Esophagus squamous epithelium (tissue), 5 donors: ENCODE results near the gene MYO6. TPM values are rescaled to one million over a fixed set of nuclear protein-coding genes. Genes with fewer than 3 reads are reported as not detected.

Source experiments
- DNase-seq: peaks from one replicate; lab custom pipeline; 2025; lab: John Stamatoyannopoulos, UW
- H3K27ac ChIP-seq, 4 donors: fragments of 200-600 bp; sonication (generic); one replicate each; pipeline ENCODE4 v1.5.1; 2016 to 2019; ENCODE audit warnings: mild to moderate bottlenecking in 1 of 4
- H3K27me3 ChIP-seq, 4 donors: fragments of 200-600 bp; sonication (generic); 1 replicate in 3 of 4; 2 replicates in 1 of 4; pipeline versions ENCODE4 v1.5.1 to v1.6.0; 2017 to 2021; ENCODE audit warnings: antibody characterized with exemption in 1 of 4
- H3K36me3 ChIP-seq, 3 donors: fragments of 200-600 bp; sonication (generic); one replicate each; pipeline ENCODE4 v1.5.1; 2016 to 2019
- H3K4me1 ChIP-seq, 3 donors: fragments of 200-600 bp; sonication (generic); one replicate each; pipeline ENCODE4 v1.5.1; 2017 to 2019
- H3K4me3 ChIP-seq, 4 donors: fragments of 200-600 bp; sonication (generic); 1 replicate in 3 of 4; 2 replicates in 1 of 4; pipeline ENCODE4 v1.5.1; 2016 to 2019; ENCODE audit warnings: mild to moderate bottlenecking in 2 of 4, moderate library complexity in 1 of 4
- H3K9me3 ChIP-seq, 3 donors: fragments of 200-600 bp; sonication (generic); one replicate each; pipeline ENCODE4 v1.5.1; 2016 to 2019
- CTCF ChIP-seq, 6 experiments: fragments of 450-650 bp in 4 of 6; fragments of 200-600 bp in 2 of 6; sonication (generic) in 2 of 6; IDR thresholded peaks; one replicate each; pipeline ENCODE4 v1.5.1; 2016 to 2019; ENCODE audit warnings: antibody characterized with exemption in 6 of 6, mild to moderate bottlenecking in 4 of 6, moderate library complexity in 4 of 6
- POLR2A ChIP-seq, 4 donors: fragments of 450-650 bp; IDR thresholded peaks; one replicate each; pipeline ENCODE4 v1.6.1; 2017; ENCODE audit warnings: antibody characterized with exemption in 4 of 4, mild to moderate bottlenecking in 4 of 4, moderate library complexity in 3 of 4
- WGBS, 2 donors: methylation state at CpG; one replicate each; pipeline ENCODE4 v1.1.5; 2018; 5-methylcytosine and 5-hydroxymethylcytosine counted together
- intact Hi-C: fragments of 100-400 bp; cut with DNase I; formaldehyde crosslinking; loops from one replicate; pipeline ENCODE4 v1.15.0; 2022
- total RNA-seq, 4 donors: library from RNA; depleted of rRNA; stranded (reverse); fragments of >200 nt; gene quantifications; one replicate each; pipeline ENCODE4 v1.1.0, GENCODE V29; 2016
- donor health status: DM: yes; HTN: yes; CAD: no.

Gene MYO6
- total RNA-seq, 4 donors from 2014 or later, result 22.1 to 37.0 (median 31.5) TPM

GRCh38 chr6:75855052-75855451 lies 106.0 kb downstream of the MYO6 start:
- Histone ChIP-seq H3K4me3 (no peak overlapping the region), H3K27me3 (no peaks in the 10 kb centered on the region), H3K4me1 (peaks cover 0 to 4% (median 0%) of the 10 kb centered on the region in 3 donors), H3K27ac (no peak overlapping the region), H3K9me3 (no peaks in the 10 kb centered on the region), H3K36me3 (peaks cover 0 to 43% (median 0%) of the 10 kb centered on the region in 3 donors)
- 16 to 21% methylated on average over 1 of the region's 1 CpG for WGBS, 2 donors
- no peak for DNase-seq
- intact Hi-C loops, result no loop called here
- no peak for TF ChIP-seq POLR2A (IDR thresholded peaks at IDR 0.05)
- TF ChIP-seq CTCF (IDR thresholded peaks at IDR 0.05), result peak in 2 of 6 experiments; percentile 9 to 38

GRCh38 chr6:75856902-75857301 lies 107.9 kb downstream of the MYO6 start:
- Histone ChIP-seq H3K27me3 (no peaks in the 10 kb centered on the region), H3K4me3 (no peak overlapping the region), H3K4me1 (no peaks in the 10 kb centered on the region), H3K36me3 (peaks cover 0 to 55% (median 0%) of the 10 kb centered on the region in 3 donors), H3K27ac (no peak overlapping the region), H3K9me3 (no peaks in the 10 kb centered on the region)
- intact Hi-C loops, result no loop called here
- no peak for TF ChIP-seq POLR2A (IDR thresholded peaks at IDR 0.05)
- TF ChIP-seq CTCF (IDR thresholded peaks at IDR 0.05), result no peak
- DNase-seq, result no peak
- 67 to 81% methylated on average over 1 of the region's 1 CpG for WGBS, 2 donors

- Histone ChIP-seq H3K27ac (no peak overlapping the region), H3K36me3 (peaks cover 0 to 86% (median 0%) of the 10 kb centered on the region in 3 donors), H3K9me3 (no peaks in the 10 kb centered on the region), H3K4me1 (no peaks in the 10 kb centered on the region), H3K27me3 (no peaks in the 10 kb centered on the region), H3K4me3 (no peak overlapping the region)
- 62 to 64% methylated on average over 3 of the region's 3 CpGs for WGBS, 2 donors
- TF ChIP-seq POLR2A (IDR thresholded peaks at IDR 0.05) (no peak), CTCF (IDR thresholded peaks at IDR 0.05) (no peak)
- DNase-seq, result no peak
- intact Hi-C loops, result no loop called here
Measured at GRCh38 chr6:75863001-75863400, 114.0 kb downstream of the MYO6 start.

GRCh38 chr6:75863784-75864183 lies 114.7 kb downstream of the MYO6 start:
- TF ChIP-seq POLR2A (IDR thresholded peaks at IDR 0.05) (no peak), CTCF (IDR thresholded peaks at IDR 0.05) (no peak)
- Histone ChIP-seq H3K9me3 (no peaks in the 10 kb centered on the region), H3K27ac (no peak overlapping the region), H3K36me3 (peaks cover 0 to 81% (median 0%) of the 10 kb centered on the region in 3 donors), H3K27me3 (no peaks in the 10 kb centered on the region), H3K4me1 (no peaks in the 10 kb centered on the region), H3K4me3 (no peak overlapping the region)
- intact Hi-C loops, result no loop called here
- no peak for DNase-seq
- WGBS, 2 donors, result 84 to 87% methylated on average over 3 of the region's 3 CpGs

DNA sequence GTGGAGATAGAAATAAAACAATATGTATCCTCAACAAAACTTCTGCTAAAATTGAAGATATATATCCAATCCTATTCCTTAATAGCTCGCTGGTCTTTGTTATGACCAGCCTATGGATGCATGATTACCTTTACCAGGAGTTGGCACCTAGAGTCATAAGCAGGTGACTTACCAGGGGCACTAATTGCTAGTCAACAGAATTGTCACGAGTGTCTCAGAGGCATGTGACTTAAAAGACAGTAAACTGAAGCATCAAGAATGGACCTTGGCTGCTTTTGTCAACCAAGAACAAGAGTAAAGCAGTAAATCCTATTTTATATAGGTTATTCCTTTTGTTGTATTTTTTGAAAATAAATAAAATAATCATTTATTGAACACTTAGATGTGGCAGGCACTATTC lies 115.4 kb downstream of the MYO6 start:
- H3K4me1 ChIP-seq, result no peaks in the 10 kb centered on the region
- WGBS, 2 donors, result 87 to 89% methylated on average over 2 of the region's 2 CpGs
- intact Hi-C loops, result no loop called here
- no peak for TF ChIP-seq POLR2A (IDR thresholded peaks at IDR 0.05)
- TF ChIP-seq CTCF (IDR thresholded peaks at IDR 0.05), result no peak
- H3K4me3 ChIP-seq, result no peak overlapping the region
- no peak for DNase-seq
- H3K9me3 ChIP-seq, result no peaks in the 10 kb centered on the region
- no peak overlapping the region for H3K27ac ChIP-seq
- H3K36me3 ChIP-seq, result peaks cover 0 to 78% (median 0%) of the 10 kb centered on the region in 3 donors
- no peaks in the 10 kb centered on the region for H3K27me3 ChIP-seq
